Bronchial epithelial cell (primary cell): ENCODE data around the gene LRGUK. TPM values are rescaled to one million over a fixed set of nuclear protein-coding genes. Genes with fewer than 3 reads are reported as not detected.

ENCODE experiments used
- DNase-seq: peaks from one replicate; pipeline ENCODE4 v3.0.0-alpha.2; 2010; ENCODE audit warnings: low read depth
- FAIRE-seq: peaks from 2 replicates; lab custom pipeline; 2011; peaks lifted over from hg19 to GRCh38; lab: Jason Lieb, UNC
- H3K27me3 ChIP-seq: 2 replicates; pipeline ENCODE4 v1.5.1; 2011; ENCODE audit warnings: low read length; ENCODE audit not compliant: control insufficient read depth, insufficient read depth
- H3K36me3 ChIP-seq: 2 replicates; pipeline ENCODE4 v1.5.1; 2011; ENCODE audit warnings: low read length; ENCODE audit not compliant: control insufficient read depth, insufficient read depth
- H3K4me3 ChIP-seq: 2 replicates; pipeline ENCODE4 v1.5.1; 2011; ENCODE audit warnings: mild to moderate bottlenecking, low read depth, low read length, control low read depth
- CTCF ChIP-seq: IDR thresholded peaks from 2 replicates; pipeline ENCODE4 v1.5.1; 2011; ENCODE audit warnings: mild to moderate bottlenecking, moderate library complexity, low read length, control low read depth, inconsistent platforms; ENCODE audit not compliant: insufficient read depth, severe bottlenecking
- total RNA-seq: library from RNA; depleted of rRNA; stranded (reverse); fragments of >200 nt; gene quantifications from 2 replicates; pipeline ENCODE4 v1.2.1, GENCODE V29; 2014

Gene LRGUK
- total RNA-seq, 1 donor from 2014 or later, result under 0.01 TPM

- DNase-seq (no peak), FAIRE-seq (no peak)
- H3K36me3 ChIP-seq, result no peaks in the 10 kb centered on the region
- TF ChIP-seq CTCF, result no peak
- H3K4me3 ChIP-seq, result no peak overlapping the region
- no peaks in the 10 kb centered on the region for H3K27me3 ChIP-seq
Observed at GRCh38 chr7:134084488-134085144, 42.5 kb upstream of the LRGUK start.

- Histone ChIP-seq H3K4me3 (no peak overlapping the region), H3K36me3 (no peaks in the 10 kb centered on the region), H3K27me3 (no peaks in the 10 kb centered on the region)
- TF ChIP-seq CTCF, result no peak
- DNase-seq (no peak), FAIRE-seq (no peak)
Observed at GRCh38 chr7:134085311-134085710, 41.8 kb upstream of the LRGUK start.

- DNase-seq (no peak), FAIRE-seq (no peak)
- no peak for TF ChIP-seq CTCF
- Histone ChIP-seq H3K36me3 (no peaks in the 10 kb centered on the region), H3K4me3 (no peak overlapping the region), H3K27me3 (no peaks in the 10 kb centered on the region)
Observed at GRCh38 chr7:134086998-134087735, 40.0 kb upstream of the LRGUK start.

- Histone ChIP-seq H3K27me3 (no peaks in the 10 kb centered on the region), H3K36me3 (no peaks in the 10 kb centered on the region), H3K4me3 (no peak overlapping the region)
- no peak for DNase-seq
- FAIRE-seq, result no peak
- no peak for TF ChIP-seq CTCF
Observed at GRCh38 chr7:134088199-134088598, 38.9 kb upstream of the LRGUK start.

GRCh38 chr7:134089446-134089845 is 37.7 kb upstream of the LRGUK start:
- Histone ChIP-seq H3K36me3 (no peaks in the 10 kb centered on the region), H3K4me3 (no peak overlapping the region), H3K27me3 (no peaks in the 10 kb centered on the region)
- TF ChIP-seq CTCF, result no peak
- DNase-seq (no peak), FAIRE-seq (no peak)
